ENCODE data around the gene BNIP1. TPM values are rescaled to one million over a fixed set of nuclear protein-coding genes. Genes with fewer than 3 reads are reported as not detected.

Gene BNIP1
- total RNA-seq, 1 experiment from 2014 or later, result 24.6 TPM

DNA sequence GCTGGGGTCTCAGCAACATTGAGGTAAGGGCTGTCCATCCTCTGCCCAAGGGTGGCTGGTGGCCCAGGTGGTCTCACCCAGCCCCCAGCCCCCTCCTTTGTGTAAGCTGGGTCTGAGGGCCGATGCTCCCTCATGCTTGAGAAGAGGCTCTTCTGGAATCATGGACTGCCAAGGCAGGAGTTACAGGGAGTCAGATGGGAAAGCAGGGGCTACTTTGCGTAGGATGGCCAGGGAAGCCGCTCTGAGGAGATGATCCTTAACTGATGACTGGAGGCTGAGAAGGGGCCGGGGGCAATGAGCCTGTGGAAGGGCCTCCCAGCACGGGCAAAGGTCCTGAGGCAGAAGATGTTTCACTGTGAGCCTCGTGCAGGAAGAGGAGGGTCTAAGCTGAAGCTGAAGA, 67.0 kb downstream of the BNIP1 start:
- no peak for DNase-seq (ENCODE audit: low read depth)

DNA sequence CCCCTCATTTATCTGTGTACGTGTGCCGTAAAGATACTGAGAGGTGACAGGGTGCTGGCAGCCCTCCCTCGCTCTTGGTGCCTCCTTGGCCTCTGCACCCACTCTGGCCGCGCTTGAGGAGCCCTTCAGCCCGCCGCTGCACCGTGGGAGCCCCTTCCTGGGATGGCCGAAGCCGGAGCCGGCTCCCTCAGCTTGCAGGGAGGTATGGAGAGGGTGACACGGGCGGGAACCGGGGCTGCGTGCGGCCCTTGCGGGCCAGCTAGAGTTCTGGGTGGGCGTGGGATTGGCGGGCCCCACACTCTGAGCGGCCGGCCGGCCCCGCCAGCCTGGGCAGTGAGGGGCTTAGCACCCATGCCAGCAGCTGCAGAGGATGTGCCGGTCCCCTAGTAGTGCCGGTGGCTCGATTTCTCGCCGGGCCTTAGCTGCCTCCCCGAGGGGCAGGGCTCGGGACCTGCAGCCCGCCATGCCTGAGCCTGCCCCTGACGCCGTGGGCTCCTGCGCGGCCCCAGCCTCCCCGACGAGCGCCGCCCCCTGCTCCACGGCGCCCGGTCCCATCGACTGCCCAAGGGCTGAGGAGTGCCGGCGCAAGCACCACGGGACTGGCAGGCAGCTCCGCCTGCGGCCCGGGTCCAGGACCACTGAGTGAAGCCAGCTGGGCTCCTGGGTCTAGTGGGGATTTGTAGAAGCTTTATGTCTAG, 69.1 kb downstream of the BNIP1 start:
- DNase-seq (ENCODE audit: low read depth), result no peak

Other genes starting within 250 kb of the BNIP1 start
- gene RPL26L1, start 185.1 kb upstream of the BNIP1 start, total RNA-seq (2014; rRNA removed; shearing (Covaris generic)), result 91.3 and 91.7 TPM in 2 replicates
- gene ATP6V0E1, start 160.8 kb upstream of the BNIP1 start, total RNA-seq (2014; rRNA removed; shearing (Covaris generic)), result 348 and 365 TPM in 2 replicates
- gene CREBRF, start 88.2 kb upstream of the BNIP1 start, total RNA-seq (2014; rRNA removed; shearing (Covaris generic)), result 3.0 and 11.6 TPM in 2 replicates
- gene NKX2-5, start 90.7 kb downstream of the BNIP1 start, total RNA-seq (2014; rRNA removed; shearing (Covaris generic)), result not detected in 2 replicates
- gene STC2, start 183.9 kb downstream of the BNIP1 start, total RNA-seq (2014; rRNA removed; shearing (Covaris generic)), result 311 and 328 TPM in 2 replicates

Data from M059J (cell line).